ENCODE results near the gene DNAAF8.
"Not testable (repeated sequence)": the region's sequence is repeated elsewhere in the genome, so short reads cannot be mapped to it uniquely, and the experiment has no call there.

DNAAF8 gene

DNA sequence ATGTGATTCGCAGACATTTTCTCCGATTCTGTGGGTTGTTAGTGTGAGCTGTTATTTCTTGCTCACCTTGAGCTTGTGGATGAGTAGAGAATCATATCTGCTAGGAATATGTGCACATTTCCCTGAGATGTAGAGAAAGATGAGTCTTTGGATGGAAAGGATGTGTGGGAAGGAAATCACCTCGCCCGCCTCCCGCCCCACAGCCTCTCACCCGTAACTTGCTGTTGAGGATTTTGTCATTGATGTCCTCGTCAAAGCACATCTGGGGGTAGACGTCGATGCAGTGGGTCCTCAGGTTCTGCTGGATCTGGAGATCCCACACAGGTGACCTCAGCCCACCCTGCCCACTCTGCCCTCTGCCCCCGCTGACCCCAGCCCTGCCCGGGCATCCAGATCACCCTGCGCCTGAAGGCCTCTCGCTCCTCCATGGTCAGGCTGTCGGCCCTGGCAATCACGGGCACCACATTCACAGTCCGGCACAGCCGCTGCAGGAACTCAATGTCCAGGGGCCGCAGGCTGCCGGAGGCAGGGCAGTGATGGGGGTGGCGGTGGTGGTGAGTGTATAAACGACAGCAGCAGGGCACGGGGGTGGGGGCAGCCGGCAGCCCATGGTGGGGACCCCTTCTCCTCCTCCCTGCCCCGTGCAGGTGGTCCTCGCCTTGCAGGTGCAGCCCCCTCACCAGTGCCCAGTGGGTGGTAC, 49.1 kb downstream of the DNAAF8 start:
- no peak for DNase-seq (ENCODE audit: low read depth, low spot score)

DNA sequence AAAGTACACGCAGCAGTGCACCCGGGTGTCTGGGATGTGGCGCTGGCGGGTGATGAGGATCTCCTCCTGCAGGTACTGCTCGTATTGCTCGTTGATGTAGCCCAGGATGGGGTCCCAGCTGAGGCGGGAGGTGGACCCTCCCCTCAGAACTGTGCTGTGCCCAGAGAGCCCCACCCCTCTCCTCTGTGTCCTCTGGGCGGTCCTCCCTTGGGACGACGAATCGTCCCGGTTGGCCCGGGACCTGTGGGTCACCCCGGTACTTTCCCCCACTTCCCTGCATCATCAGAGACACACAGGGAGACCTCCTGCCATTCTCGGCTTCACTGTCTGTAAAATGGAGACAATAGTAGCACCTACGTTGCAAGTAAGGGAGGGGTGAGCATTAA, 49.6 kb downstream of the DNAAF8 start:
- no peak for DNase-seq (ENCODE audit: low read depth, low spot score)

DNA sequence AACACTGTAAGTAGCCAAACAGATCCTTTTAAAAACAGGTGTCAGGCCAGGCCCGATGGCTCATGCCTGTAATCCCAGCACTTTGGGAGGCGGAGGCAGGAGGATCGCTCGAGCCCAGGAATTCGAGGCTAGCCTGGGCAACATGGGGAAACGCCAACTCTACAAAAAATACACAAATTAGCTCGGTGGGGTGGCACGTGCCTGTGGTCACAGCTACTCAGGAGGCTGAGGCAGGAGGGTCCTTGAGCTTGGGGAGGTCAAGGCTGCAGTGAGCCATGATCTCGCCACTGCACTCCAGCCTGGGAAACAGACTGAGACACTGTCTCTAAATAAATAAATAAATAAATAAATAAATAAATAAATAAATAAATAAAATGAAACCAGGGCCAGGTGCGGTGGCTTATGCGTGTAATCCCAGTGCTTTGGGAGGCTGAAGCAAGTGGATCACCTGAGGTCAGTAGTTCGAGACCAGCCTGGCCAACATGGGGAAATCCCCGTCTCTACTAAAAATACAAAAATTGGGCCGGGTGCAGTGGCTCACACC, 50.2 kb downstream of the DNAAF8 start:
- not testable (repeated sequence) for DNase-seq (ENCODE audit: low read depth, low spot score)

DNA sequence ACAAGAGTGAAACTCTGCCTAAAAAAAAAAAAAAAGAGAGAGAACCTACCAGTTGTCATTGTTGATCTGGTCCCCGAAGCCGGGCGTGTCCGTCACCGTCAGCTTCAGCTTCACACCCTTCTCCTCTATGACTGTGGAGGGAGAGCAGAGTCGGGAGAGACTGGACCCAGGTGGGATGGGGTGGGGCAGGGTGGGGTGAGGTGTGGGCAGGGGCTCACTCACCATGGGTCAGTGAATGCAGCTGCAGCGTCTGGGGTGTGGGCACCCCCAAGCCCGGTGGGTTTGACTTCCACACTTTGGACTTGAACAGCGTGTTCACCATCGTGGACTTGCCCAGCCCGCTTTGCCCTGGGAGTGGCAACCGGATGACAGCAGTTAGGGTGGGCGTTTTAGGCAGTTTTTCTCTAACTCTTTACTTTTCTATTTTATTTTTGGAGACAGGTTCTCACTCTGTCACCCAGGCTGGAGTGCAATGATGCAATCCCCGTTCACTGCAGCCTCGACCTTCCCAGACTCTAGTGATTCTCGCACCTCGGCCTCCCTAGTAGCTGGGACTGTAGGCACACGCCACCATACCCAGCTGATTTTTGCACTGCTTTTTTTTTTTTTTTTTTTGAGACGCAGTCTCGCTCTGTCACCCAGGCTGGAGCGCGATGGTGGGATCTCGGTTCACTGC, 51.6 kb downstream of the DNAAF8 start:
- DNase-seq (ENCODE audit: low read depth, low spot score) = no peak

GRCh38 chr16:4787068-4787467, 52.7 kb downstream of the DNAAF8 start:
- no peak for DNase-seq (ENCODE audit: low read depth, low spot score)

- no peak for DNase-seq (ENCODE audit: low read depth, low spot score)
Measured at GRCh38 chr16:4787627-4788482, 53.5 kb downstream of the DNAAF8 start, which contains the start of gene SEPTIN12. TSS of gene SEPTIN12 (minus strand) at chr16:4788345. CDS start at chr16:4787645, 700 bp downstream.

DNA sequence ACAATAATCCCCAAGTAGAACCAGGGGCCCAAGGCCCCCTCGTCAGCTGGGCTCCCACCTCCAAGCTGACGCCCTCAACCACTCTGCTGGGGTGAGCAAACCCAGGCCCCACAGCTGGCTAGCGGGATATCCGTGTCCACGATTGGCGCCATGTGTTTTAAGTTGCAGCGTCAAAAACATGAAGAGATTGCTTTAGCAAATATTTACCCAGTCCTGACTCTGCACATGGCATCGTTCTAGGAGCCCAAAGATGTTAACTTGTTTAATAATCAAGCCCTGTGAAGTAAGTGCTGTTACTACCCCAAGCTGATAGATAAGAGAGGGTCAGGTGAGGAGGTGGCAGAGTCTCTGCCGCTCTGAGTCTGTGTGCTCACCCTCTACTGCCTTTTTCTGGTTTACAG, 54.2 kb downstream of the DNAAF8 start:
- no peak for DNase-seq (ENCODE audit: low read depth, low spot score)

DNA sequence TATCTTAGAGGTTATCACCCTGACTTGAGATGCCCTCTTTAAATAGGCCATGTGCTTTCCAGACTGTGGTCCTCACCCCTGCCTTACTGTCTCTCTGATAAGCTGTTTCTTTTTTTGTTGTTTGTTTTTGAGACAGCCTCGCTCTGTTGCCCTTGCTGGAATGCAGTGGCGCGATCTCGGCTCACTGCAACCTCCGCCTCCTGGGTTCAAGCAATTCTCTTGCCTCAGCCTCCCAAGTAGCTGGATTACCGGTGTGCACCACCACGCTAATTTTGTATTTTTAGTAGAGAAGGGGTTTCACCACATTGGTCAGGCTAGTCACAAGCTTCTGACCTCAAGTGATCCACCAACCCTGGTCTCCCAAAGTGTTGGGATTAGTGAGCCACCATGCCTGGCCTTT, 54.6 kb downstream of the DNAAF8 start:
- no peak for DNase-seq (ENCODE audit: low read depth, low spot score)

GRCh38 chr16:4790261-4790660, 55.9 kb downstream of the DNAAF8 start:
- DNase-seq (ENCODE audit: low read depth, low spot score) = no peak

DNA sequence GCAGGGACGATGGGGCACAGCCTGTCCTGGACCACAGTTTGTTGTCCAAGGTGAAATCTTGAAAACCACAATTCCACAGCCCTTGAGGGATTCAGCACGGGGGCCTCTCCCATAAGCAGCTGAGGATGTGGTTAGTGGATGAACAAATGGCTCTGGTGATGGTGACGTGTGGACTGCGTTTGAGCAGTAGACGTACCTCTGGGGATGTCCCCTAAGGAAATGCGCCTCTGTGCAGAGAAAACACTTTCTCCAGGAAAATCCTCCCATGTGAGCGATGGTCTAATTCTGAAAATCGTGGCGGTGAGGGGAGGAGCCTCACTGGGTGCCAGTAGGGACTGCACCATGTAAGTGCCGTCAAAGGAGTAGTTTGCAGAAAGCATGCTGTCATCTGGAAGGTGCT, 56.5 kb downstream of the DNAAF8 start:
- DNase-seq (ENCODE audit: low read depth, low spot score) = no peak

DNA sequence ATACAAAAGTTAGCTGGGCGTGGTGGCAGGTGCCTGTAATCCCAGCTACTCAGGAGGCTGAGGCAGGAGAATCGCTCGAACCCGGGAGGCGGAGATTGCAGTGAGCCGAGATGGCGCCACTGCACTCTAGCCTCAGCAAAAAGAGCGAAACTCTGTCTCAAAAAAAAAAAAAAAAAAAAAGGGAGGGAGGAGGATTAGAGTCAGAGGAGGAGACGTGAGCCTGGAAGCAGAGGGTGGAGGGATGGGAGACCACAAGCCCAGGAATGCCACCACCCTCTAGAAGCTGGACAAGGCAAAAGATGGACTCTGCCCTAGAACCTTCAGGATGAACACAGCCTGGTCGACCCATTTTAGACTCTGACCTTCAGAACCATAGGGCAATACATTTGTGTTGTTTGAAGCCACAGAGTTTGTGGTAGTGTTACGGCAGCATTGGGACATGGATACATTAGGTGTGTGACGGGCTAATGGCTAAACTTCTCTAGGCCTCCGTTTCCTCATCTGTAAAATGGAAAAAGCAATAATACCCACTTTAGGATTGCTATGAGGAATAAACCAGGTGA, 58.7 kb downstream of the DNAAF8 start:
- no peak for DNase-seq (ENCODE audit: low read depth, low spot score)

DNA sequence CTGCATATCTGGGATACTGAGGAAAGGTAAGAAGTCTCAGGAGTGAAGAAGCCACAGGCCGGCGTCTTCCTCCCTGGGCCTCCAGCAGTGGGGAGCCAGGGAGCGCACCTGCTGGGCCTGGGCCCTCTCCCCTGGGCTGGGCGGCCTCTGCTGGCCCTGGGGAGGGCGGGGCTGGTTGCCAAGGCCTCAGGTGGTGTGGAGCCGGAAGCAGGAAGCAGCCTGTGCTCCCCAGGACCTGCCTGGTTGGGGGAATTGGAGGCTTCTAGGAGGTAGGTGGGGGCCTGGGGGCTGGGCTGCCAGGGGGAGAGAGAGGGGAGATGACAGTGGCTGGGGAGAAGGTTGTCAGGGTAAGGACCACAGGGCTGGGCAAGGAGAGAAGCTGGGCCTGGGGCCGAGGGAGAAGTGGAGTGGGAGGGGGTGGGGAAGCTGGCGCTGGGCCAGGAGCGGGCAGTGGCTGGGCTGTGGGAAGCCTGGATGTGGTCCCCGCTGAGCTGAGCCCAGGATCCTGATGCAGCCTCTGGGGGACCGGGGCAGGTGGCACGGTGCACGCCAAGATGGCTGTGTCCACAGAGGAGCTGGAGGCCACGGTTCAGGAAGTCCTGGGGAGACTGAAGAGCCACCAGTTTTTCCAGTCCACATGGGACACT, 61.0 kb downstream of the DNAAF8 start, which contains the start of gene SMIM22:
Gene SMIM22, plus strand, starts transcription at position 189 of the 647 bp plus-strand sequence. Its CDS starts 366 bp downstream, at position 555.
- no peak for DNase-seq (ENCODE audit: low read depth, low spot score)

DNA sequence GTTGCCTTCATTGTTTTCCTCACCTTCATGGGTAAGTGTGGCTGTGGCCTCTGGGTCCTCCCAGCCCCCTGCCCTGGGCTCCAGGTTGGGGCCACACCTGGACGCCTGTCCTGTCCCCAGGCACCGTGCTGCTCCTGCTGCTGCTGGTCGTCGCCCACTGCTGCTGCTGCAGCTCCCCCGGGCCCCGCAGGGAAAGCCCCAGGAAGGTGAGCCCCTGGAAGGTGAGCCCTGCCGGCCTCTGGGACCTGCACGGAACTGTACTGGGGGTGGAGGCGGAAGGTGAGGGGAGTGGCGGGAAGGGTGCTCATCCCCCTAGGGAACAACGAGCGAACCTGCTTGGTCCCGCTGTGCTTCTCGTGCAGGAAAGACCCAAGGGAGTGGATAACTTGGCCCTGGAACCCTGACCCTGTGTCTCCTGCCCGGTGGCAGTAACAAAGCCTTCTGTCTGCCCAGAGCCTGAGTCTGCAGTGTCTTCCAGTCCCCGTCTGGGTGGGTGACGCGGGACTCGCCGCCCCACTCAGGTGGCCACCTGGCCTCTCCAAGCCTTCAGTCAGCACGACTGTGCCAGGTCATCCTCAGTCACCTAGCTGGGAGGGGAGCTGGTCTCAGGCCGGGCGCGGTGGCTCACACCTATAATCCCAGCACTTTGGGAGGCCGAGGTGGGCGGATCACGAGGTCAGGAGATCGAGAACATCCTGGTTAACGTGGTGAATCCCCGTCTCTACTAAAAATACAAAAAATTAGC, 61.7 kb downstream of the DNAAF8 start:
- no peak for DNase-seq (ENCODE audit: low read depth, low spot score)

DNA sequence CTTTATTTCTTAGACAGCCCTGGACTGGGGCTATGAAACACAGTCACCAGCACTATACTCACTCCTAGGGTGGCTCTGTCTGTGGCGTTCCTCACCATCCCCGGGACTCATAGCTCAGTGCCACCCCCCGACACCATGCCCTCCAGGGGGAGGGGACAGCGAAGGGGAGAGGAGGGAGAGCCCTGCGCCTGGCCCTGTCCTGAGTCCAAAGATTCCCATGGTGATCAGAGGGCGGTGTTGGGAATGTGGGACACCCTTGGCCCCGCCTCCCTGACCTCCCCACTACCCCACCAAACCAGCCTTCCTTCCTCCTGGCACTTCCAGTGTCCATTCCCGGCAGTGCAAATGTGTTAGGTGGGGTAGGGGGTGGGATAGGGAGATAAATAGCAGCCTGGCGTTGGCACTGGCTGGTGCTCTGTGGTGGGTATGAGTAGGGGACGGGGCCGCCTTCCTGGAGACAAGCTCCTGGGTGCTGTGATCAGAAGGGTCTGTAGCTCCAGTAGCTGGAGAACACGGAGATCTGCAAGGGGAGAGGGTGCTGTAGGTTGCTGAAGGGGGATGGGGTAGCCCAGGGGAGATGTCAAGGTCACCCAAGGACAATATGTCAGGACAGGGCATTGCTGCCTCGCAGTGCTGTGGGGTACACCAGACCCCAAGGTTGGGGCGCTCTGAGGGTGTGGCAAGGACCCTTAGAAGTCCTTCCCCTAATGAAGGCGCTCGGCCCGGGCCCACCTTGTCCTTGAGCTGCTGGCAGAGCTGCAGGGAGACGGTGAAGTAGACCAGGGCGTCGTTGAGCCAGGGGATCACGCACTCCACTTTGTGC, 62.9 kb downstream of the DNAAF8 start:
- DNase-seq (ENCODE audit: low read depth, low spot score) = no peak

DNA sequence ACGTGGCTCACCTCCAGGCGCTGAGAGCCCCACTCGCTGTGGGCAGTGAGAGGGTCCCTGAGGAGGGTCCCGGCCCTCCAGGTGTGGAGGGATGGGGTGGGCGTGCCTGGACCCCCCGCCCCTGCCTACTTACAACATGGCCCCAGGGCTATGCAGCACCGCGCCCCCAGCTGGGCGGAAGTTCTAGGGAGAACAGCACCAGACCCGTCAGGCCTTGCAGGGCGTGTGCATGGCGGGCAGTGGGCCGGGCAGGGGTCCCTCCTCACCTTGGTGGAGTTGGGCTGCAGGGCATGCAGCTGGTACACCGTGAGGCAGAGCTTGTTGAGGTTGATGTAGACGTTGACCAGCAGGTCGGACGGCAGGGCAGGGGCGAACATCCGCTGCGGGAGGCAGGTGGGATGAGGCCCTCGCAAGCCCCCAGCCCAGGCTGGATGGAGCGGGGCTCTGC, 63.5 kb downstream of the DNAAF8 start:
- no peak for DNase-seq (ENCODE audit: low read depth, low spot score)

- no peak for DNase-seq (ENCODE audit: low read depth, low spot score)
Measured at GRCh38 chr16:4798456-4798855, 64.1 kb downstream of the DNAAF8 start.
